Ovary (tissue), 3 donors: ENCODE measurements around the gene PTPN12.

Experiments
- CTCF ChIP-seq, 3 donors: fragments of 450-650 bp in 2 of 3; fragments of 200-600 bp in 1 of 3; IDR thresholded peaks; one replicate each; pipeline versions ENCODE4 v1.5.1 to v1.8.0; 2016 to 2022; ENCODE audit warnings: antibody characterized with exemption in 3 of 3, mild to moderate bottlenecking in 1 of 3
- EP300 ChIP-seq: sonication (generic); formaldehyde crosslinking; IDR thresholded peaks from one replicate; pipeline ENCODE4 v1.6.1; 2017; ENCODE audit warnings: antibody characterized with exemption
- POLR2A ChIP-seq: fragments of 450-650 bp; IDR thresholded peaks from one replicate; pipeline ENCODE4 v1.6.1; 2017; ENCODE audit warnings: antibody characterized with exemption, mild to moderate bottlenecking, moderate library complexity
- donor health status: DM: no; HTN: no; CAD: no.

GRCh38 chr7:77565917-77566316 lies 28.8 kb downstream of the PTPN12 start:
- no peak for TF ChIP-seq CTCF (IDR thresholded peaks at IDR 0.05)
- TF ChIP-seq POLR2A = no peak
- no peak for TF ChIP-seq EP300
